ENCODE measurements around the gene FLVCR1.
"Not testable (repeated sequence)": the region's sequence is repeated elsewhere in the genome, so short reads cannot be mapped to it uniquely, and the experiment has no call there.

DNA sequence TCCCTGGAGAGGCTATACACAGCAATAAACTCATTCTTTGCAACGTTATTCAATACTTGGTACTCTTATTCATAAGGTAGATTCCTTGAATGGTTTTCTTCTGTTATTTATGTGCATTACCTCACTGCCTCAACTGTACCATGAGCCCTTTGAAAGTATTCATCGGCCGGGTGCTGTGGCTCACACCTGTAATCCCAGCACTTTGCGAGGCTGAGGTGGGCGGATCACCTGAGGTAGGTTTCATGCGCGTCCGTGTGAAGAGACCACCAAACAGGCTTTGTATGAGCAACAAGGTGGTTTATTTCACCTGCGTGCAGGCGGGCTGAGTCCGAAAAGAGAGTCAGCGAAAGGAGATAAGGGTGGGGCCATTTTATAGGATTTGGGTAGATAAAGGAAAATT, 50.0 kb downstream of the FLVCR1 start:
- TF ChIP-seq POLR2A (IDR thresholded peaks at IDR 0.05; ENCODE audit: low read length); GATA1 (IDR thresholded peaks at IDR 0.05; ENCODE audit: low read depth, low read length): not testable (repeated sequence)

All from erythroblast (primary cell).